Keratinocyte (primary cell): ENCODE data around the gene PRR14.

ENCODE experiments used
- CTCF ChIP-seq, 3 experiments: IDR thresholded peaks in 1 of 3; conservative IDR thresholded peaks in 1 of 3; optimal IDR thresholded peaks in 1 of 3; 2 replicates in 2 of 3; 3 replicates in 1 of 3; pipeline versions ENCODE3 to v1.5.1; 2011; ENCODE audit warnings: low read length in 3 of 3, mild to moderate bottlenecking in 3 of 3, moderate library complexity in 2 of 3, control low read depth in 1 of 3, inconsistent platforms in 1 of 3; ENCODE audit not compliant: insufficient read depth in 2 of 3; ENCODE audit errors: extremely low read depth in 1 of 3
- EZH2 ChIP-seq: IDR thresholded peaks from one replicate; pipeline ENCODE4 v1.6.1; 2012; ENCODE audit warnings: inconsistent platforms, mild to moderate bottlenecking, low read length, moderate library complexity

- TF ChIP-seq CTCF (optimal IDR thresholded peaks at IDR 0.05 in 1 of 3, IDR thresholded peaks at IDR 0.05 in 1 of 3, conservative IDR thresholded peaks at IDR 0.05 in 1 of 3; ENCODE audit: extremely low read depth in 1 of 3, insufficient read depth in 2 of 3, low read length in 3 of 3) (no peak), EZH2 (no peak)
Measured at GRCh38 chr16:30622455-30623032, 28.2 kb upstream of the PRR14 start.
